CD4-positive, alpha-beta T cell treated with Interleukin-15 for 1 hour (primary cell): Measurements from ENCODE around the gene ILDR1.
A peak's percentile ranks its signal among the peaks of the same experiment; 100 is the strongest.

Experiments used
- DNase-seq: peaks from one replicate; pipeline ENCODE4 v3.0.0-alpha.2; 2020

ILDR1 gene

DNA sequence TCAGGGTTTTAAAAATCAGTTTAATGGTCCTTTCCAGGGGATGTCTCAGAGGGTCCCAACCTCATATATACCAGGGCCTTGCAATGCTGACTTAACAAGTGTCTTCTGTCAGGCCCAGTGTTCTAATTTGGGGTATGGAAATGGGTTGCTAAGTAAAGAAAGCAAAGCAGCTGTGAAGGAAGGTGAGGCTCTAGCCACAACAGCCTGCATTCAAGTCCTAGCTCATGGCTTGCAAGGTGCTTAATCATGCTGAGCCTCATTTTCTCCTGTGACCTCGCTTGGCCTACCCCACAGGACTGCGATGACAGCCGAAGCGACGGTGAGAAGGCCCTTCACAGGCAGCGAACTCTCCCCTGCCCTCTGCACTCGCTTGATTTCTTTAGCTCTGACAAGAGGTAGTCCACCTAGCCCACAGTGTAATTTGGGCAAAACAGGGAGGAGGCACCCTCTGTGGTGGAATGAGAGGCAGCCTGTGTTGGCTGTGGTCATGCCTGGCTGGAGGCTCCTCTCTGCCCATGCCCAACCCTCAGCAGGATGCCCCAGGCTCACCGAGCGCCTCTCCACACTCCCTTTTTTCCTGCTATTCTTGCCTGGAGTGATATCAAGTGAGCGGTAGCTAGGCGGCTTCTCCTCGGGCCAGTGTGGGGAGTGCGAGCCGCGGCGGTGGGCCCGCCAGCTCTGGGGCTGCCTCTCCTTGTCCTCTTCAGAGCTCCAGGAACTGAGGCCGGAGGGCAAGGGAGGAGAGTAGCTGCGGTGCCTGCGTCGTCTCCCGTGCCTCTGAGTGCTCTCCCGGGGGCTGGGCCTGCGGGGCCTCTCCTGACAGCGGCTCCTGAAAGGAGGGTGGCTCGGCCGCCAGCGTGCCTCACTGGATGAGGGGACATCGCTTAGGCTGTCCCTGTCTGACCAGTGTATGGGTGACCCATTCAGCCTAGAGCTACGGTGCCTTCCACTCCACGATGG lies 29.2 kb downstream of the ILDR1 start:
- DNase-seq = peak; percentile 24

DNA sequence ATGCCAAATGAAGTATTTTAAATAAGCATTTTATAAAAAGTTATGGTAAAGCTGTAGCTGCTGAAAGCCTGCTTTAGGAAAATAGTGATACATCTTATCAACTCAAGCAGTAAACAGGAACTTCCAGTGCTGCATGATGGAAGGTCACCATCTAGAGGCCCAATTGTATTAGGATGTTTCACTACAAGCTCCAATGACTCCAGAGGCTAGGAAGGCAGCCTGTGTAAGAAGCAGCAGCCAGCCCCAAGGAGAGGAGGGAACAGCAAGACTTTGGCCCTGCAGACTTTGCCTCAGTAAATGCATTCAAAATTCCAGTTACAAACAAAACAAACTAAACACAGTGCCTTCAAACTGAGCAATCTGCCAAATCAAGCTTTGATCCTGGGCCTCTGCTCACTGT lies 32.1 kb downstream of the ILDR1 start:
- DNase-seq = no peak

GRCh38 chr3:121988146-121988545 lies 33.9 kb downstream of the ILDR1 start:
- no peak for DNase-seq

DNA sequence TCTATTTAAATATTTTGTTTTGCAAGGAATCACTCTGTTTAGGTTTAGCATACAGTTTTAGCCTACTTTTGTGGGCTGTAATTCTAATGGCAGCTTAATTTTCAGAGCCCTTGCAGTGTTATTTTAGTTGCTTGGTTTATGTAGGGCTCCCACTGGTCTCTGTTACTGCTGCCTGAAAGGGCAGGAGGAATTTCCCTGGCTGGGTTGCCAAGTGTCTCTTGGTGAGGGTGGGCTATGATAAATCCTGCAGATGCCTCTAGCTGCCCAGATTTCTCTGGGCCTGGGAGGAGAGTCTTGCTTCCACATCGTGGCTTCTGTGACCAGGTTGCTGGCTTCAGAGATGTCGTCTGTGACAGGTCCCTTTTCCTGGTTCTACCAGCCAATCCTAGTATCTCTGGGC lies 36.2 kb downstream of the ILDR1 start:
- DNase-seq = no peak

DNA sequence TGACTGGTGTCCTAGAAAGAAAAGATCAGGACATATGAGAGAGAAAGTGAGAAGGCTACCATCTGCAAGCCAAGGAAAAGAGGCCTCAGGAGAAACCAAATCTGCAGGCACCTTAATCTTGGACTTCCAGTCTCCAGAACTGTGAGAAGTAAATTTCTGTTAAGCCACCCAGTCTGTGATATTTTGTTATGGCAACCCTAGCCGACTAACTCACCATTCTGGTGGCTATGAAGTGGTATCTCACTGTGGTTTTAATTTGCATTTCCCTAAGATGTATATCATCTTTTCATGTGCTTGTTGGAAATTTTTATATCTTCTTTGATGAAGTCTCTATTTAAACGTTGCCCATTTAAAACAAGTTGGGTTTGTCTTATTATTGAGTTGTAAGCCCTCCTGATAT lies 40.6 kb downstream of the ILDR1 start:
- no peak for DNase-seq

GRCh38 chr3:121980450-121980796 lies 41.6 kb downstream of the ILDR1 start:
- DNase-seq = no peak

DNA sequence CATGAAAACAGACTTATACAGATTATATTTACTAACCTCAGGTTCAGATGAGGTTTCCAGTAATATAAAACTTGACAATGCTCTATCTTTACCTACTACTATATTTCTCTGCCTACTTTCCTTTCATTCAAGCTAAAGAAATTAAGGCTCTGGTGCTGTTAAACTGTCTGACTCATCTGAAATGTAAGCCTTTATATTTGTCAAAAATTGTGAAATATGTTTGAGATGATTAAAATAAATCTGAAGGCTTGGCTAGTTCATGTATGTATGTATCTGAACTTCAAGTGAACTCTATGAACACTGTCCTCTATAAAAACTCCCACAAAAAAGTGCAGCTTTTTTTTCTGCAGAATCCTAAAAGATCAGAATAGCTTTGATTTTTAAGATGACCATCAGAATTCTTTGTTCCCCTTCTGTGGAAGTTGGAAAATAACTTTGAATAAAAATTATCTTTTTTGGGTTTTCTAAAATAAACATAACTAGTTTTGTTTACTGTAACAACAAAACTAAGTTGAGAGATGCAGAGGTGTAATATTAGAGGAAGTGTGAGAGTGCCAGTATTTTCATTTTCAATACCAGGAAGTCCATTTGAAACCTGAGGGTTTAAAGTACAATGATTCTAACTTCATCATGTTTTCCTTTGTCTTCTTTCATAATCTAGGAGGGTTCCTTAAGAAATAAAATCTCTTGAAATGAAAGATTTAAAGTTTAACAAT lies 42.2 kb downstream of the ILDR1 start:
- DNase-seq = no peak

GRCh38 chr3:121979246-121979645 lies 42.8 kb downstream of the ILDR1 start:
- no peak for DNase-seq

DNA sequence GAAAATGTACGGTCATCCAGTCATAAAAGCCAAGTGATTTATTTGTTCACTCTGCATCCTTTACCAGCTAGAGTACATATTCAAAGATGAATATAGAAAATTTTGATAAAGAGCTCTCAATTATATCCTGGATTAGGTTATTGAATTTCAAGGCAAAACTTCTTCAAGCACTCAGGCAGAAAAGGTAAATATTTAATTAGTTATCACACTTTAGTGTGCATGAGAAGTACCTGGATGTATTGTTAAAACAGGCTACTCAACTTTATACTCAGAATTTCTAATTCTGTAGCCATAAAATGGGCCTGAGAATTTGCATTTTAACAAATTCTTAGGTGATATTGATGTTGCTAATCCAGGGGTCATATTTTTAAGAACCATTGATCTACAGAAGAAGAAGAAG lies 45.3 kb downstream of the ILDR1 start:
- no peak for DNase-seq

DNA sequence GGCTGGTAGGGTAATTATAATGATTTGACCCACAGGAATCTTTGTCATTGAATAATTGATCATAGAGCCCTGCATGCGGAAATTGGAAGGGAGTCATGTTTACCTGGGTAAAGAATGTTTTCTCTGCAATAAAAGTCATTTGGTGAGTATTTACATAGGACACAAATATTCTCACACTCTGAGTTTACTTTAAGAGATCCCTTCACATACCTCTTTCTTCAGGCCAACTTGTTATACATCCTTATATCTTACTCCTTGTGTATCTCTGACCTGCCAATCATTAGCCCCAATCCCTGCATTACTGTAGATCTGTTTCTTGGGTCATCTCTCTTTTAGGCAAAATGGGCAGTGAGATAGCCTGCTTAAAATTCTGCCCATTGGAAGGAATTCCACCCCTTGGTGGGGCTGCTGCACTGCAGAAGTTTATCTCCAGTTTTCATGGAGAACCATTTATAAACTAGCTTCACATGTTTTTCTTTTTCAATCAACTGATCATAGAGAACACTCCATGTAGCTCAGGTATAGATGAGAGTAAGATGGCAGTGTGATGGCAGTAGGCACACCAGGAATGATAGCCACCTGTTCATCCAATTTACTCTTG lies 46.2 kb downstream of the ILDR1 start:
- DNase-seq = no peak

DNA sequence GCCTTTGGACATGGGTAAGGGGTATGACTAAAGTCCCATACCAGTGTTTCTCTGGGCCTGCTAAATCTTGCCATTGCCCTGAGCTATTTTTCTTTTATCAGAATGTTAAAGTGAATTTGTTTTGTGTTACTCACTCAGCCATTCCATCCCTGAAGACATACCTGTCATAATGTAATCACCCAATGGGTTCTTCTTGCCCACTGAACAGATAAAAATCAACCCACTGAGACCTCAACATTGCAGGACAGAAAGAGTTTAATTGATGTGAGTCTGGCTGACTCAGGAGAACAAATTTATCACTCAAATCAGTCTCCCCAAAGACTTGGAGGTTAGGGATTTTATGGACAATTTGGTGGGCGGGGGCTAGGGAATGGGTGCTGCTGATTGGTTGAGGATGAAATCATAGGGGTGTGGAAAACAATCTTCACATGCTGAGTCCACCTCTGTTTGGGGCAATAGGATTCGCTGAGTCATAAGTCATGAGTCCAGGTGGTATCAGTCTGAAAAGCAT lies 47.4 kb downstream of the ILDR1 start:
- DNase-seq = no peak

DNA sequence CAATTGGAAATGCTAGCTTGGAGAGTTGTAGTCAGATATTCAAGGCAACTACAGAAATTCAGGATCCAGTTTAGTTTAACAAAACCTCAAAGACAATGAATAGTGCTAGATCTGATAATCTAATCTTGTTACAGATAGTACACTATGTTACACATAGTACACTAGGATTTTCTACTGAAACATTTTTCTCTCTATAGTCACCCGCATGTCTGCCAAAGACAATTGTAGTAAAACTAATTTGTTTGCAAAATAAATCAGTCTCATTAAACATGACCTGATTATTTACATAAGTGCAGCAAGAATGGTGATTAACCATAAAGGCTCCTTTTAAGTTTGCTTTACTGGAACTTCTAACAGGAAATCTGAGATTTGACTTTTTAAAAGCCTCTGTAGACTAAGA lies 52.0 kb downstream of the ILDR1 start:
- no peak for DNase-seq

- DNase-seq = no peak
These were observed 52.4 kb downstream of the ILDR1 start for GRCh38 chr3:121969631-121970030.

DNA sequence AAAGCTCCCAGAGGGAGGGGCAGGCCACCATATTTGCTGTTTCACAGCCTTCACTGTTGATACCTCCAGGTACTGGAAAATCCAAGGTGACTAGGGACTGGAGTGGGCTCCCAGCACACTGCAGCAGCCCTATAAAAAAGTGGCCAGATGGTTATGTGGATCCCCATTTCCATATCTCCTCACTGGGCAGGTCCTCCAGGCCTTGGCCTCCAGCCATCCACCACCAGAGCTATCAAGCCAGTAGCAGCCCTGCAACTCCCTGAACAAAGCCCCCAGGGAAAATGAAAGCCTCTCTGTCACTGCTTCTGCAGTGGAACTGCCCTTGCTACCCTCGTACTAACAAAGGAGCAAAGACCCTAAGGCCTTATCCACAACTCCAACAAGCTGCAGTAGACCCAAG lies 58.4 kb downstream of the ILDR1 start:
- DNase-seq = no peak

DNA sequence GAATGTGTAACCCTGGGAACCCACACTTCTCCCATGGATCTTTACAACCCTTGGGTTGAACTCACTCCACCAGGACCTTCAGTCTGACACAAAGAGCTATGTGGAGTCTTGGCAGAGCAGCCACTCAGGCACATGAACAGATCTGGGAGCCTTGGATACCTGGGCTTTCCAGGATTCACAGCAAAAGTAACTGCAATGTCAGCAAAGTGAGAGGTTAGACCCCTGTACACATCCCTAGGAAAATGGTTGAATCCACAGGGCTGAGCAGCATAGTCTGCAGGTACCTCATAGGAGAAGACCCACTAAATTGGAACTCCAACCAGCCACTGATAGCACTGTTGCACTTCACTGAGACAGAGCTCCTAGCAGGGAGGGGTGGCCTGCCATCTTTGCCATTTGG lies 59.6 kb downstream of the ILDR1 start:
- no peak for DNase-seq

DNA sequence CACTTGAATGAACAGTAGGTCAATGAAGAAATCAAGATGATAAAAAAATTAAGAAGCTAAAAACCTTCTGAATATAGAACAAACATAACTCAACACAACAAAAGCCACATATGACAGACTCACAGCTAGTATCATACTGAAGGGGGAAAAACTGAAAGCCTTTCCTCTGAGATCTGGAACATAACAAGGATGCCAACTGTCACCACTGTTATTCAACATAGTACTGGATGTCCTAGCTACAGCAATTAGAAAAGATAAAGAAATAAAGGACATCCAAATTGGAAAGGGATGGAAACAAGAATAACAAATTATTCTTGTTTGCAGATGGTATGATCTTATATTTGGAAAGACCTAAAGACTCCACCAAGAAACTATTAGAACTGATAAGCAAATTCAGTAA lies 60.8 kb downstream of the ILDR1 start:
- DNase-seq = no peak

DNA sequence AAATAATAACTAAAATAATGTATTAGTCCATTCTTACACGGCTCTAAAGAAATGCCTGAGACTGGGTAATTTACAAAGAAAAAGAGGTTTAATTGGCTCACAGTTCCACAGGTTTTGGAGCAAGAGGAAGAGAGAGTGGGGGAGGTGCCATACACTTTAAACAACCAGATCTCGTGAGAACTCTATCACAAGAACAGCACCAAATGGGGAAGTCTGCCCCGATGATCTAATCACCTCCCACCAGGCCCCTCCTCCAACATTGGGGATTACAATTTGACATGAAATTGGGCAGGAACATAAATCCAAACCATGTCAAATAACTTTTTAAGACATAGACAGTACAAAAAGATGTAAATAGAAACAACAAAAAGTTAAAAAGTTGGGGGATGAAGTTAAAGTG lies 63.2 kb downstream of the ILDR1 start:
- no peak for DNase-seq

DNA sequence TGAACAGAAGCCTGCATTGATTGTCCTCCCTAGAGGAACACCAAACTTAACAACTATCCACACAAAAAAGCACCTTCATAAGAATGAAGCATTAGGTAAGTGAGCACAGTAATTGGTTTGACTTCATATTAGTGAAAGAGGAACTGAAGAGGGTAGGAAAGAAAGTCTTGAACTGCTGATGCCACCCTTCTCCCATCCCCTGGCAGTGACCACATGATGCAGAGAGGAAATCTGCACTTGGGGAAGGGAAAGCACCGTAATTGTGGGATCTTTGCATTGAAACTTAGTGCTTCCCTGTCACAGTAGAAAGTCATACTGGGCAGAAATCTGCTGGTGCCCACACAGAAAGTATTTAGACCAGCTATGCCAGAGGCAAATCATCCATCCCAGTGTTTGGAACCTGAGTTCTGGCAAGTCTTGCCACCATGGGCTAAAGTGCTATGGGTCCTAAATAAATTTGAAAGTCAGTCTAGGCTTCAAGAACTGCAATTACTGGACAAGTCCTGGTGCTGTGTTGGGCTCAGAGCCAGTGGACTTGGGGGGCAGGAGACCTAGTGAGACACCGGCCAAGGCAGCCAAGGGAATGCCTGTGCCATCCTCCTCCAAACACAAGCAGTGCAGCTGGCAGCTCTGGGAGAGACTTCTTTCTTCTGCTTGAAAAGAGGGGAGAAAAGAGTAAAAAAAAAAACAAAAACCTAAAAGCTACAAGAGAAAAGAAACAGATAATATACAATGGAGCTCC lies 64.2 kb downstream of the ILDR1 start:
- DNase-seq = peak; percentile 34

GRCh38 chr3:121956363-121956762 lies 65.7 kb downstream of the ILDR1 start:
- DNase-seq = no peak

GRCh38 chr3:121951291-121951919 lies 70.6 kb downstream of the ILDR1 start:
- no peak for DNase-seq

GRCh38 chr3:121948641-121949040 lies 73.4 kb downstream of the ILDR1 start:
- no peak for DNase-seq

- no peak for DNase-seq
These were observed 78.6 kb downstream of the ILDR1 start for GRCh38 chr3:121943431-121943830.
